ENCODE results near the gene ABCC11.

The ABCC11 gene

GRCh38 chr16:48126801-48127644, 120.3 kb downstream of the ABCC11 start:
- TF ChIP-seq CTCF (IDR thresholded peaks at IDR 0.05; ENCODE audit: poor library complexity, severe bottlenecking) = no peak
- Histone ChIP-seq H3K27ac (ENCODE audit: poor library complexity, severe bottlenecking) (peak overlapping the region; percentile 57), H3K36me3 (ENCODE audit: low read depth) (no peaks in the 10 kb centered on the region), H3K9me3 (ENCODE audit: severe bottlenecking) (no peaks in the 10 kb centered on the region), H3K4me3 (ENCODE audit: severe bottlenecking) (no peak overlapping the region), H3K27me3 (ENCODE audit: insufficient read depth, poor library complexity, severe bottlenecking) (no peaks in the 10 kb centered on the region), H3K4me1 (ENCODE audit: insufficient read depth, poor library complexity, severe bottlenecking) (peaks cover 37% of the 10 kb centered on the region)
- peak; percentile 81 for ATAC-seq (ENCODE audit: low read depth)
- peak; percentile 82 for DNase-seq (ENCODE audit: low spot score)

- peaks cover 37% of the 10 kb centered on the region for H3K4me1 ChIP-seq (ENCODE audit: insufficient read depth, poor library complexity, severe bottlenecking)
- H3K4me3 ChIP-seq (ENCODE audit: severe bottlenecking) = no peak overlapping the region
- H3K27me3 ChIP-seq (ENCODE audit: insufficient read depth, poor library complexity, severe bottlenecking) = no peaks in the 10 kb centered on the region
- ATAC-seq (ENCODE audit: low read depth) = no peak
- H3K36me3 ChIP-seq (ENCODE audit: low read depth) = no peaks in the 10 kb centered on the region
- H3K9me3 ChIP-seq (ENCODE audit: severe bottlenecking) = no peaks in the 10 kb centered on the region
- peak overlapping the region; percentile 57 for H3K27ac ChIP-seq (ENCODE audit: poor library complexity, severe bottlenecking)
- TF ChIP-seq CTCF (IDR thresholded peaks at IDR 0.05; ENCODE audit: poor library complexity, severe bottlenecking) = no peak
- no peak for DNase-seq (ENCODE audit: low spot score)
These were observed 121.5 kb downstream of the ABCC11 start for GRCh38 chr16:48125888-48126287.

DNA sequence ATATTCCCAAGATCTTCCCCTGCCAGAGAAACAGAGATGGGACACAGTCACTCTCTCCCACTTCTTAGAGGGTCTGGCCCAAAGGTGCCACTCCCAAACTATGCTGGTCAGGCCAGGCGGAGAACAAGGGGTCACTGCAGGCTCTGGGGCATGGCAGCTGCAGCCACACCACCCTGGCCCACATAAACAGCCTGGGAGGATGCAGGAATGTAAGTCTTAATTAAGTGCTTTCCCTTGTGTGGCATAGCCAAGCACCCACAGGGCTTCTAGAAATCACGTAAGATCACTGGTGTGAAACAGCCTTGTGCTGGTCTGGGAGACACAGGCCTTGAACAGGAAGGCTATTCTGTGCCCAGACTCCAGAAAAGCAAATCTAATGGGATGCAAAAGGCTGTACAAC, 123.1 kb downstream of the ABCC11 start:
- TF ChIP-seq CTCF (IDR thresholded peaks at IDR 0.05; ENCODE audit: poor library complexity, severe bottlenecking) = no peak
- Histone ChIP-seq H3K4me1 (ENCODE audit: insufficient read depth, poor library complexity, severe bottlenecking) (peaks cover 27% of the 10 kb centered on the region), H3K4me3 (ENCODE audit: severe bottlenecking) (no peak overlapping the region), H3K36me3 (ENCODE audit: low read depth) (no peaks in the 10 kb centered on the region), H3K27me3 (ENCODE audit: insufficient read depth, poor library complexity, severe bottlenecking) (no peaks in the 10 kb centered on the region), H3K27ac (ENCODE audit: poor library complexity, severe bottlenecking) (no peak overlapping the region), H3K9me3 (ENCODE audit: severe bottlenecking) (no peaks in the 10 kb centered on the region)
- ATAC-seq (ENCODE audit: low read depth) = no peak
- DNase-seq (ENCODE audit: low spot score) = no peak

DNA sequence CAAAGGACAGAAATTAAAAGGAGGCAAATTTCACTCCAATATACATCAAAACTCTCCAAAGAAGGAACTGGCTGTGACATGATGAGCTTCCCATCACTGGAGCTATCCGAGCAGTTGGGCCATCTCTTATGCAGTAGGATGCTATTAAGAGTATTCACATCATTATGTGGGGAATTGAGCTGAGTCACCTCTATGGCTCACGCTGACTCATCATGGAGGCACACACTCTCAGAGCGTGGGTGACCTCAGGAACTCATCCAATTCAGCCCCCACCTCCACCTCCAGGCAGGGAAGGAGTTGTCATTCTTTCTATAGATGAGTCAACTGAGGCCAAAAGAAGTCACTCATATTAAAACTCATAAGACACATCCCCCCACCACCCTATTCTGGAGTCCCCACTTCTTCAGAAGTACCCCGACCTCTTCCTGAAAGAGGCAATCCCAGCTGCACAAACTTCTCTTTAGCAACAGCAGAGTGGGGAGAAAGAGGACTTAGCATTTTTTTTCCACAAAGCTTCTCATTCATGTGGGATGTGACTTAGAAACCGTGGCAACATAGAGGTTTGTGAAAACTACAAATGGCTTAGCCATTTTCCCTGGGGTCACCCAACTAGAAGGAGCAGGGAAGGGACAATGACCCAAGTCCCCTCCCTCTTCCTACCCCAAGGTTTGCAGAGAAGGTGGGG, 124.1 kb downstream of the ABCC11 start:
- no peaks in the 10 kb centered on the region for H3K9me3 ChIP-seq (ENCODE audit: severe bottlenecking)
- no peak overlapping the region for H3K4me3 ChIP-seq (ENCODE audit: severe bottlenecking)
- ATAC-seq (ENCODE audit: low read depth) (peak; percentile 89), DNase-seq (ENCODE audit: low spot score) (peak; percentile 94)
- no peaks in the 10 kb centered on the region for H3K27me3 ChIP-seq (ENCODE audit: insufficient read depth, poor library complexity, severe bottlenecking)
- peak overlapping the region; percentile 60 for H3K27ac ChIP-seq (ENCODE audit: poor library complexity, severe bottlenecking)
- H3K36me3 ChIP-seq (ENCODE audit: low read depth) = no peaks in the 10 kb centered on the region
- peaks cover 27% of the 10 kb centered on the region for H3K4me1 ChIP-seq (ENCODE audit: insufficient read depth, poor library complexity, severe bottlenecking)
- TF ChIP-seq CTCF (IDR thresholded peaks at IDR 0.05; ENCODE audit: poor library complexity, severe bottlenecking) = no peak
